LNCAP (cell line): ENCODE results near the gene EBNA1BP2.

Experiments
- TF ChIP-seq, protein P1 (sequence below): fragments of 450-650 bp; IDR thresholded peaks from 2 replicates; pipeline ENCODE4 v1.5.1; 2017; ENCODE audit warnings: mild to moderate bottlenecking

Gene EBNA1BP2

DNA sequence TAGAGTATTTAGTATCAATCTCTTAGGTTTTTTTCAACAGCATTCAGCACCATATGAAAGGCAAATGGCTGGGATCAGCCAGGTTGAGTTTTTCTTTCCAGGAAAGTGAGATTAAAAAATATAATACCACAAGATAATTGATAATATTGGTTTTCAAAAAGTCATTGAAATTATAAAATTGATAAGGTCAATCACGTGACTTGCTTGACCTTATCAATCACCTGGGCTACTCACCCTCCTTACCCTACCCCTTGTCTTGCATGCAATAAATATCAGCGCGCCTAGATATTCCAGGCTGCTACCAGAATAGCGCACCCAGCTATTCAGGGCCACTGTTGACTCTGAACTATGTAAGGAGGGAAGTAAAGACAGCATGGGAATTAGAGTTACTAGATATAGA lies 31.5 kb downstream of the EBNA1BP2 start:
- TF ChIP-seq, protein P1, sequence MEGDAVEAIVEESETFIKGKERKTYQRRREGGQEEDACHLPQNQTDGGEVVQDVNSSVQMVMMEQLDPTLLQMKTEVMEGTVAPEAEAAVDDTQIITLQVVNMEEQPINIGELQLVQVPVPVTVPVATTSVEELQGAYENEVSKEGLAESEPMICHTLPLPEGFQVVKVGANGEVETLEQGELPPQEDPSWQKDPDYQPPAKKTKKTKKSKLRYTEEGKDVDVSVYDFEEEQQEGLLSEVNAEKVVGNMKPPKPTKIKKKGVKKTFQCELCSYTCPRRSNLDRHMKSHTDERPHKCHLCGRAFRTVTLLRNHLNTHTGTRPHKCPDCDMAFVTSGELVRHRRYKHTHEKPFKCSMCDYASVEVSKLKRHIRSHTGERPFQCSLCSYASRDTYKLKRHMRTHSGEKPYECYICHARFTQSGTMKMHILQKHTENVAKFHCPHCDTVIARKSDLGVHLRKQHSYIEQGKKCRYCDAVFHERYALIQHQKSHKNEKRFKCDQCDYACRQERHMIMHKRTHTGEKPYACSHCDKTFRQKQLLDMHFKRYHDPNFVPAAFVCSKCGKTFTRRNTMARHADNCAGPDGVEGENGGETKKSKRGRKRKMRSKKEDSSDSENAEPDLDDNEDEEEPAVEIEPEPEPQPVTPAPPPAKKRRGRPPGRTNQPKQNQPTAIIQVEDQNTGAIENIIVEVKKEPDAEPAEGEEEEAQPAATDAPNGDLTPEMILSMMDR, result no peak

DNA sequence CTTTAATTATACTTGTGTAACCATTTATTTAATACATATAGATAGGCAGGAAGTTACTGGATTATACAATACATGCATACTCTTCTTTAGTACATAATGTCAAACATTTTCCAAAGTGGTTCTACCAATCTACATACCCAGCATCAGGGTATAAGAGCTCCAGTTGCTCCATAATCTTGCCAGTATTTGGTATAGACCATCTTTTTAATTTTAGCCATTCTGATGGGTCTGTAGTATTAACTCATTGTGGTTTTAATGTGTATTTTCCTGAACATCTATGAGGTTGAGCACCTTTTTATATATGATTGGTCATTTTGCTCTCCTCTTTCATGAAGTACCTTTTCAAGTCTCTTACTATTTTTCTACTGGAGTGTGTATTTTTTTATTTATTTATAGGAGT lies 32.1 kb downstream of the EBNA1BP2 start:
- TF ChIP-seq, protein P1, result no peak

DNA sequence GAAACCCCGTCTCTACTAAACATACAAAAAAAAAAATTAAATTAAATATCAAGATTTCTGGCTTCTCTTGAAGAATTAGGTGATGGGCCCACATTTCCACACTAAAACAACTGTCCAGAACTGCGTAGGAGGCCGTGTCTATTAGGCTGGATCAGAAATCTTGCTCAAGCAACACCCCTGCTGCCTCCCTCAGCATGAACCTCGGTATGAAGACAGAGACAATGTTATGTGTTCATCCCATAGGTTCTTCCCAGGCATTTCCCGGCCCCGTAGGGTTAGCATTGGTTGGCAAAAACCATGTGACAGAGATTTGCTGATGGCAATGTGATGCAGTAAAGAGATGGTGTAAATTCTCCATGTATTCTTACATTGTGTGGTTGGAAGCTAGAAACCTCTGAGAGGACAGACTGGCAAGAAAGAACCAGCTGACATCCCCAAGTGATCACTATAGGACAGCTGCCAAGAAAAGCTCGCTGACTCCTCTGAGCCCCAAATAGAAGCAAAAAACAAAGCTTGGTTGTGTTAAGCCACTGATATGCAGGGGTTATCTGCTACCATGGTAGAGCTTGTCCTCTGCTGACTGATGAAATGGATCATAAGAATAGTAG lies 34.5 kb downstream of the EBNA1BP2 start:
- TF ChIP-seq, protein P1, result no peak

DNA sequence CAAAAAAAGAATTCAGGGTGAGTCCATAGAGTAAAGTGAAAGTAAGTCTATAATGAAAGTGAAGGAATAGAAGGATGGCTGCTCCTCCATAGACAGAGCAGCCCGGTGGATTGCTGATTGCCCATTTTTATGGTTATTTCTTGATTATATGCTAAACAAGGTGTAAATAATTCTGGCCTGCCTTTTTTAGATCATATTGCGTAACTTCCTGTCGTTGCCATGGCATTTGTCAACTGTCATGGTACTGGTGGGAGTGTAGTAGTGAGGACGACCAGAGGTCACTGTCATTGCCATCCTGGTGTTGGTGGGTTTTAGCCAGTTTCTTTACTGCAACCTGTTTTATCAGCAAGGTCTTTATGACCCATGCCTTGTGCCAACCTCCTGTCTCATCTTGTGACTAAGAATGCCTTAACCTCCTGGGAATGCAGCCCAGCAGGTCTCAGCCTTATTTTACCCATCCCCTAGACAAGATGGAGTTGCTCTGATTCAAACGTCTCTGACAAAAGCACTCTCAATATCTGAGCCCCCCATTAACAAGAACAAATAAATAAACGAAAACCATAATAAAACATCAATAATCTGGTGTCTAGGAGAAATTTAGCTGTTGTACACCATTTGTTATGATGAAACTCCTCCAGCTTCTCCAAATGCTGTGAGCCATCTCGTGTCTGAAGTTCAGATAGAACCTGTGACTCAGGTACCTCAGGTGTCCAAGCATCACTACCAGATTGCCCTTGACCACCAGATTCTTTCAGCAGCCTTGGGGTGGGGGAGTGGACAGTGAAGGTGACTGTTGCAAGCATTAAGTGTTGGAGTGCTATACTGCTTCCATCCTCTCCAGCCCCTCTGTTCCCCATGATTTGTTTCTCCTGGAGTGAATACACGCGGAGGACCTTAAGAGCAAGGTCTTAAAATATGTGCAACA lies 36.0 kb downstream of the EBNA1BP2 start:
- TF ChIP-seq, protein P1, result no peak

DNA sequence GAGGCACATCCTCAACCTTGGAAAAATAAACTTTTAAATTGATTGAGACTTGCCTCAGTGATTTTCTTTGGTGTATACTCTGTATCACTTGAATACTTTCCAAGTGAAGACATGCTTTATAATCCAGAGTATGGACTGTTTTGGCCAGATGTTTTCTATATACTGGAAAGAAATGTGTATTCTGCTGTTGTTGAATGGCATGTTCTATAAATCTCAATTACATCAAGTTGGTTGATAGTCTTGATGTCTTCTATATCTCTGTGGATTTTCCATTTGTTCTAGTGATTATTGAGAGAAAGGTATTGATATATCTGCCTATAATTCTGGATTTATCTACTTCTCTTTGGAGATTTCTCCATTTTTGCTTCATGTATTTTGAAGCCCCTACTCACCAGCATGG lies 37.5 kb downstream of the EBNA1BP2 start:
- TF ChIP-seq, protein P1, result no peak

DNA sequence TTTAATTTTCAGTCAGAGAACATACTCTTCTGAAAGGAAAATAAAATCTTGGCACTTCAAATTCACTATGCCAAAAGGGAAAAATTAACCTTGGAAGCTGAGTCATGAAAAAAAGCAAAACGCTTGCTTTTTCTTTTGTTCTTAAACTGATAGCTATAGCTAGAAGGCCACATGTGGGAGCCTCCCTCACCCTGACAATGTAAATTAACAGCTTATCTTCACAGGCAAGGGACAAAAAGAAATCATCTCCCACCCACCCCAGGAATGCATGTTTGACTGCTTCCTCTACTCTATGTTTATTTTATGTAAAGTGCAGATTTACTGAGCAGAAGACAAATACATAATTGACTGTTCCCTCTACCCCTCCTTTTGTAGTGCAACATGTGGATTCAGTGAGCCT lies 38.0 kb downstream of the EBNA1BP2 start:
- TF ChIP-seq, protein P1, result no peak

DNA sequence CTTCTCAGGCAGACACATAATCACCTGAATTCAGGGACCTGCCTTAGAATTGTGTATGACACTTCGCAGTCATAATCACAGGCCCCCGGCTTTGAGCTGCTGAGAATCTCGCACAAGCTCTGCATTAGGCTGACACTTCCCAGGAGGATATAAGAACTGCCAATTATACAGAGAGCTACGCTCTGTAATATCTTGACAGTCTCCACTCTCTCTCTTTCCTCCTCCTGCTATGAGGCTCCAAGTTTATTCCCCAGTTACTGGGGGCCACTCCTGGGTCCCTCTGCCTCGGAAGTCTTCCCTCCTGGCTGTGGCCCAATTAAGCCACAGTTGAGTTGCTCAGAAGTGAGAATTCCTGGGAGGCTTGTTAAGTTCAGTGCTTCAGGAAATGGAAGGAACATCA lies 42.7 kb downstream of the EBNA1BP2 start:
- TF ChIP-seq, protein P1, result no peak
